HuH-7 (cell line): ENCODE results near the gene KCNH1.
"Not testable (repeated sequence)": the region's sequence is repeated elsewhere in the genome, so short reads cannot be mapped to it uniquely, and the experiment has no call there.

Source experiments
- DNase-seq: peaks from one replicate; pipeline ENCODE4 v3.0.0; 2011; ENCODE audit warnings: low spot score

The KCNH1 gene

DNA sequence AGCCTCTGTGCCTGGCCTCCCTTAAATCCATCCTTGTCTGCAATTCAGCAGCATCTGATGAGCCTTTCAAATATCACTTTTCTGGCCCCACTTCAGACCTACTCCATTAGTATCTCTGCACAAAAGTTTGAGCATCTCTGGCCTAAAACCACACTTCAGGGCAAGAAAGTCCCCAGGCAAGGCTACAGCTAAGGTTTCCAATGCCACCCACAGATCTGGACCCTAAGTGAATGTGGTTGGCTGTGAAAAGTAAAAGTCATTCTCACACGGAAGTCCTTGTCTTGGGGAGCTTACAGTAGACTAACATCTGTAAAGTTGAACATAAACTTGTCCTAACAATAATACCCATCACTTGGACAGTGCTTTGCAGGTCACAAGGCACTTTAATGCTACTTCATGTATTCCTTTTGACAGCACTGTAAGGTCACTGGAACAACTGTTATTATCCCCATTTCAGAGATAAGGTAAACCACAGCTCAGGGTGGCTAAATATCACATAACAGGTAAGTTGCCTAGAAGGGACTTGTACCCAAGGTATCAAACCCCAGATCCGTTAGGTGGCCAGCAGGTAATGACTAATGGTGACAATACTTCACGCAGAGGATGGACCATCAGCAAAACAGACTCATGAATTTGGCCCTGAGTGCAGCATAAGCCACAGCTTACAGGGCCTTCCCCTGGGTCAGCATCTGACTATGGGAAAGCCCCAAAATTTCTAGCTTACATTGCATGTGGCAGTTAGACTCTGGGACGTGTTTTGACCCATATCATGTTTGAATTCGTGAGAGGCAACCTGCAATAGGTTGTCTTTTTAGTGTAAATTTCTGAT, 449.3 kb downstream of the KCNH1 start:
- DNase-seq, result no peak

DNA sequence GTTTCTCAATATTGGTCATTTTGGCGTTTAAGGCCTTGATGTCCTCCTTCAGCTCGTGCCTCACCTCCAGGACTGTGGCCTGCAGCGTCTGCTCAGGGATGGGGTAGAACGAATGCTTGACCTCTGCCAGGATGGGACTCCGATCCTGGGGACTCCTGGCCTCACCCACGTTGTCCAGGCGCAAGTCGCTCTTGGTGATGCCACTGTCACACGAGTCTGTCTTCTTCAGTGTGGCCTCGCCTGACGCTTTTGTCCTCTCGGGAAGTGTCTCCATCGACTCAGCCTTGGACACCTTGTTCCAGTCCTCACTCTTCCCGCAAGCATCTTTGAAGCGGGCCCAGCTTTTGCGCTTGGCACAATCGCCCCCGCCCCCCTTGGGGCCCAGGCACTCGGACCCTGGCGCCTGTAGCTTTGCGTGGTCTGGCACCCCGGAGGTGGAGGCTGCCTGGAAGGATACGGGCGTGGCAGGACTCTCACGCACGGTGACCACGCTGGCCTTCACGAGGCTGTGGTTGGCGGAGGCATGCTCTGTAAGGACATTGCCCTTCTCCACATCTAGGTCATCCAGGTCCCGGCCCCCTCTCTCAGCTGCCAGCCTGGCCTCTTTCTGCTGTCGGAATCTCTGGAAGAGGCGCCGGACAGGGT, 450.4 kb downstream of the KCNH1 start:
- no peak for DNase-seq

DNA sequence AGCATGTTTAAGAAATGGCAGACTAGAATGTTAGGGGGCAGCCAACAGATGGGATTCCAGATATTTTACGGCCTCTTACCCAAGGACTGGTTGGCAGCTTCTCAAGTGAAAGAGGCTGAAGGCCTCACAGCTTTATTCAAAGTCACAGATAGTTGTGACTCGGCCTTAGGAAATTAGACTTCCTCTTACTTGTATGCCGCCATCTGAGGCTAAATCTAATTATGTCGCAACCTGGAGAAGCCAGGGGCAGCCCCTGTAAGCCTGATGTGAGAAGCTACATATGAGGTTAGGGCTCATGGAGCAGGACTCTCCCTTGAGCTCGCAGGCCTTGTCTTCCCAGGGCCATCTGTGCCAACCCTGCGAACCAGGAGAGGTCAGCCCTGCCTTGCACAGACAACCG, 452.8 kb downstream of the KCNH1 start:
- no peak for DNase-seq

DNA sequence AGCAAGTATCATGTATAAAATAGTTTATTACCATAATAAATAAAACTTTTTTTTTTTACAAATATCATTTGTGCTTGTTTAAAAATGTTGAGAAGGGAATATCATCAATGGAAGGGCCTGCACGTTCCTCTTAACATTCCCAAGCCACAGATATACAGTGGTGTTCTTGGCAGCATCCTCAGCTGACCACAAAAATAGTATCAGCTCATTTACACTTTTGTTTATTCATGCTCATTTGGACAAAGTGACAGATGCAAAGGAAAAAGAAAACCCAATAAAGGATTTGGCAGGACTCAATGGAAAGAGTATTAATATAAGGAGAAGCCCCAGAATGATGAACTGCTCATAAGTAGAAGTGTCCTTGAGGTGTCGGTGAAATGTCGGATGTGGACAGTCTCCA, 455.6 kb downstream of the KCNH1 start:
- DNase-seq, result no peak

DNA sequence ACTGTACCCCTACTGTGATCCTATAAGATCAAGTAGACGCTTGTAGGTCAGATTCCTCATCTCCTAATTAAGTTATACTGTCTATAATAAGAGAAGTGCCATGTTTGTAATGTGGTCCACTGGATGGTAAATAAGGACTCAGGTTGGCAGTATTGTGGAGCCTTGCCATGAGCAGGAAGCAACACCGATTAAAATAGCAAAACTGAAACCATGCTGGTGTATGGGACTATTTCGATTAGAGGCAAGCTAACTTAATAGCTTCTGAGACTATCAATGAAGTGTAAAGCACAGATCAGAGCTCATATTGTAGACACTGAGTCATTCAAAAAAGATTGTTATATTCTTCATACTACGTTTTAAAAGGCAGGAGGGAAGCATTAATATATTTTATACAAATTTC, 456.4 kb downstream of the KCNH1 start:
- DNase-seq, result no peak

DNA sequence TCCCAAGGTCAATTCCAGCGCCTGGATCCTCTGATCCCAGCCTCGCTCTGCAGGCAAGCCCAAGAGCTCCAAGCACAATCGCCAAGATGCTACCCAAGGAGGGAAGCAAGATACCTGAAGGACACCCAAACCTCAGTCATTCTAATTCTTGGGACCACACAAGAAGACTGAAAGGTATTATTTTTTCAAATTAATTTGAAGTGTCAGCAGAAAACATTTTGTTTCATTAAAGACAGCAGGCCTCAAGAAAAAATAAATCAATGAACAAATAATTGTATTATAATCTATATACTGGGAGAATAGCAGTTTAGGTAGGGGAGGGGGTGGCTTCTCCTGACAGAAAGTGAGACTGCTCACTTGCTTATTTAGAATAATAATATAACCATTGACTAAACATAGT, 457.4 kb downstream of the KCNH1 start:
- no peak for DNase-seq

DNA sequence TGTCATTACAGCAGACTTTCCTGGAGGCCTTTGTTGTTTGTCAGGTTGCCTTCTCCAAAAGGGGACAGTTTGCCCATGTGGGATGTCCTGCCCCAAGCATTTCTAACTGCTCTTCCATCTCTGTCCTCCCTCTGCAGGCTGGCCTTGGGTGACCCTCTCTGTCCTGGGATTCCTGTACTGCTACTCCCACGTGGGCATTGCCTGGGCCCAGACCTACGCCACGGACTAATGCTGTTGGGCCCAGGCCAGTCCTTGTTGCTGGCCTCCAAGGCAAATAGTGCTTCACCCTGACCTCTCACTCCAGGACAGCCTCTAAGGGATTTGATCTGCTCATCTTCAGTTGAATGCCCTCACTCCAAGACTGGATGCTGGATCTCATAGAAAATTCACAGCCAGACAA, 459.8 kb downstream of the KCNH1 start:
- no peak for DNase-seq

DNA sequence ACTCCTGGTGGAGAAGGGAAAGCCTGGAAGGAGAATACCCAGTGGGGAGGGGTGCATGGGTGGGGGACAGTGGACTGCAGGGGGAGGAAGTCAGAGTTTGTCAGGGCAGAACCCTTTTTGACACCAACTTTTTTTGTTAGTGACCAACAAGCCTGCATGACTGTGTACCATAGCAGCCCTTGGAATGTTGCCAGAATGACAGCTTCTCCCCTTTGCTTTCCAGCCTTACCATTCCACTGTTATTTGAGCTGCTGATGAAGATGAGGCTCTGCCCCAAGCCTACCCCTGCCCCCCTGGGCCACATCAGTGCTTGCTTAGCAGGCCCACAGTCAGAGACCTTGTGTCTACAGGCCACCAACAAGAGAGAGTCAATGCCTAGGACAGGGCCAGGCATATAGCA, 464.0 kb downstream of the KCNH1 start:
- DNase-seq, result no peak

DNA sequence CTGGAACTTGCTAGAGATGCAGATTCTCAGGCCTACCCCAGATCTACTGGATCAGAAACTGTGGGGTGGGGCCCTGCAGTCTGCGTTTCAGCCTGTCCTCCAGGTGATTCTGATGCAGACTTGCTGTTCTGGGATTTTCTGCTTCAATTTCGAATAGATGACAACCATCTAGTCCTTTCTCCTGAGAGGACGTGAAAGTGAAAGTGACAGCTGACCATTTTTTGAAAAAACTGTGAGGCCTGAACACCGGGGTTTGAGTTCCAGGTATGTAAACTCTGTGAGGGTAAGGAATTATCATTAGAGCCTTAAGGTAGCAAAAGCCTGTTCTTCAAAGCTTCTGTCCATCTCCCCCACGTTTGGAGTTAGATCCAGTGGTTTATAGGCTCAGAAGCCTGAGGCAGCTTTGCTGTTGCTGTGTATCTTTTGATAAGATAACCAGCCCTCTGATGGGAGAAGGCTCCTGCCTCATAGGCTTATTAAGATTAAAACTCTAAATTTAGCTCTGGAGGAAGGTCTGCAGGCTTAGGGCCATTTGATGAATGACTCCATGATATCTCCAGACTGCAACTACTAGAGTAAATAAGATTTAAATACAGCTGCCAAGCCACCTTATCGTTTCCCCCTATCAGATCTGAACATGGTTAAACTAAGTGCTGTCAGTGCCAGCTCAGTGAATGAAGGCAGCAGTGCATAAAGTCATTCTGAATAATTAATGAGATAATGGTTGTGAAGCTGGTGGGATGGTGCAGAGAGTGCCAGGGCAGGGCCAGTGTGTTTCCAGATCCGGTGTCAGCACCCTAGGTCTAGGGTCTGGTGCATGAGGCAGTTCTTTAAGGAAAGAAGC, 470.0 kb downstream of the KCNH1 start:
- no peak for DNase-seq

DNA sequence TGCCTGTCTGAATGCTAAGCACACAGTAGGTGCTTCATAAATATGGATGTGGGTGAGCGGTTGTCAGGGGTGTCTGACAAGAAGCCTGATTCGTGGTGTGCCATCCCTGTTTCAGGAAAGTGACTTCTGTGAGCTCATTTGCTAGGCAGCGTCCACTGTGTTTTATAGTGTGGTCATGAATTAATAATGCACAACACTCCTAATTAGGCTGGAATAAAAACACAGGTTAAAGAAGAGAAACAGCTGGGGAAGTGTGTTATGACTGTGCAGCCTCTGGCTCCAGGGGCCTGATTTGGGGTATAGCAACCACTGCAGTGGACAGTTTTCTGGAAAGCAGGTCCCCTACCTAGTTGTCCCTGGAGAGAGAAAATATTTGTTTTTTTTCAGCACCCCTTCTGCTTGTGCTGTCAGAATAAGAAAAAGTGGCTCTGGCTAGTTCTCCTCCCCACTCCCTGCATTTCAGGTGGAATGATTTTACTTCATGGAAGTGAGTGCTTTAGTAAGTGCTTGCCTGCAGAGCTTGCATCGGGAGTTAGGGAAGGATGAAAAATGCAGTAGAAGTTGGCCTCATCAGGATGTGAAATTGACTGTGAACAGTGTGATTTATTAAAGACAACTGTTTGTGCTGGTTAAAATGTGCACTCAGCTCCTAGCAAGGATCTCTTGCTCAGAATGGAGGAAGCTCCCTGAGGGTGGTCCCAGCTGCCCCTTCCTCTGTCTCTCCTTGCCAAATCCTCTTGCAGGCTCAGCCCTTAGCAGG, 471.5 kb downstream of the KCNH1 start:
- no peak for DNase-seq

DNA sequence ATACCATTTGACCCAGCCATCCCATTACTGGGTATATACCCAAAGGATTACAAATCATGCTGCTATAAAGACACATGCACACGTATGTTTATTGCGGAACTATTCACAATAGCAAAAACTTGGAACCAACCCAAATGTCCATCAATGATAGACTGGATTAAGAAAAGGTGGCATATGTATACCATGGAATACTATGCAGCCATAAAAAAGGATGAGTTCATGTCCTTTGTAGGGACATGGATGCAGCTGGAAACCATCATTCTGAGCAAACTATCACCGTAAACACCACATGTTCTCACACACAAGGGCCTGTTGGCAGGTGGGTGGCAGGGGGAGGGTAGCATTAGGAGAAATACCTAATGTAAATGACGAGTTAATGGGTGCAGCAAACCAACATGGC, 472.4 kb downstream of the KCNH1 start:
- DNase-seq, result not testable (repeated sequence)

DNA sequence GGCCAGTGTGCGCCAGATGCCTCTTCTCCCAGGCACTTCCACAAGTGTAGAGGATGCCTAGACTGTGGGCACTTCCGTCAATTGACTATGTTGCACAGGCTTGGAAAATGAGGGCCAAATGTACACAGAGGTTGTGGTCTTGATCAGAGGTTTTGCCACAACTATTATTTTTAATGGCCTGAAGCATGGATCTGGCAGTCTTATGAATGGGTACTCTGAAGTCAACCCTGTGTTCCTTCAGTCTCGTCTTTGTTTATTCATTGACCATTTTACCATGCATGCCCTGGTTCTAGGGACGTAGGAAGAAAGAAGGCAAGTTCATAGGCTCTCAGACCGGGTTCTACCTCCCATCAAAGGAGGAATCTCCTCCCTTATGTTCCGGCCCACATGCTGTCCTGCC, 476.1 kb downstream of the KCNH1 start:
- no peak for DNase-seq

DNA sequence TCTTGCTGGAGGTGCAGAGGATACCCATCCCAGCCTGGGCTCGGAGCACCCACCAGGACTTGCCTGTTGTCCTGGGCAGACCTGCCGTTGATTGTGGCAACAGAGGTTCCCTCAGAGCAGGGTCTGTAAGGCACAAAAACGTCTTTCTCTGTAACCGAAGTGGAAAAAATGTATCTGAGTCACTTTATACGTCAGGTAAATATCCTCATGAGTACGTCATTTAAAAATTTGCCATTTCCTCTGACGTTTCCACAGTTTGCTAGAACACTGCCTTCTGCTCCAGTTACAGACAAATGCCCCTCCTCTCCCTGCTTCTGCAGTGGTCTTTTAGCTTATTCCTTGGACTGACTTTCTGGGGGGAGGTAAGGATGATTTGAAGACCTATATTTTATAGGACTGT, 478.4 kb downstream of the KCNH1 start:
- DNase-seq, result no peak

DNA sequence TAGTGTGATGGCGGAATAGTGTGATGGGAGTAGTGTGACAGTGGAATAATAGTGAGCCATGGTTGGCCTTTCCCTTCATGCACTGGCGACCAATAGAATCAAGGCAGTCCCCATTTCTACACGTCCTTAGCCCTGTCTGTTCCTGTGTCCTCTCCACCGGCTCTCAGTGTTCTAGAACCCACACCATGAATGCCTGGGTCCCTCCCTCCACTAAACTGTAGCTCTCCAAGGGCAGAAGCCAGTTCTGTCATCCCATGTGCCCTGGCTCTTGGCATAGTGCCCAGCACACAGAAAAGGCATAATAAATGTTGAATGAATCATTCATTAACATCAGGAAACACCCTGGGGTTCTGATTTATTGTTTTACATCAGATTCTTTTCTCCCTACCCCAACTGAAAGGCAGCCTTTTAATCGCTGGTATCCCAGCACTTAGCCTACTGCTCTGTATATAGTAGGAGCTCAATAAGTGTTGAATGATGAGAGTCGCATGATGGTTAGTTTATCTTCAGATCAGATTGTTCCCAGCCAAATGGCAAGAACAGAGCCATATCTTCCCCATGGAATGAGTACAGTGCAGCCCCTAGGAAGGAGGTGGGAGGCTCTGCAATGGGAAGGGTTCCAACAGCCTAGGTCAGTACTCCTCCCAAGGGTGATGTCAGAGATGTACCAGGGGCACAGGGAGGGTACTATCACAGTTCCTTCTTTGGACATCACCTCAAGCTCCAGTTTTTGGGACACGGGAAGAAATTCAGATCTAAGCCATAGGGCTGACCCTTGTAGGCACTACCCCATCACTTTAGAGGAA, 479.6 kb downstream of the KCNH1 start:
- no peak for DNase-seq

DNA sequence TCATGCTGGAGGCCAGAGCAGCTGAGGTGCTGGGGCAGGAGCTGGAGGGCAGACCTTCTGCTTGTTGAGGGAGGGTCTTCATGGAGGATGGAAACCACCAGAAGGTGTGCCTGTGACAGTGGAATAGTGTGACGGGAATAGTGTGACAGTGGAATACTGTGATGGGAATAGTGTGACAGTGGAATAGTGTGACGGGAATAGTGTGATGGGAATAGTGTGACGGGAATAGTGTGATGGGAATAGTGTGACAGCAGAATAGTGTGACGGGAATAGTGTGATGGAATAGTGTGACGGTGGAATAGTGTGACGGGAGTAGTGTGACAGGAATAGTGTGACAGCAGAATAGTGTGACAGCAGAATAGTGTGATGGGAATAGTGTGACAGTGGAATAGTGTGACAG, 480.2 kb downstream of the KCNH1 start:
- DNase-seq, result no peak

DNA sequence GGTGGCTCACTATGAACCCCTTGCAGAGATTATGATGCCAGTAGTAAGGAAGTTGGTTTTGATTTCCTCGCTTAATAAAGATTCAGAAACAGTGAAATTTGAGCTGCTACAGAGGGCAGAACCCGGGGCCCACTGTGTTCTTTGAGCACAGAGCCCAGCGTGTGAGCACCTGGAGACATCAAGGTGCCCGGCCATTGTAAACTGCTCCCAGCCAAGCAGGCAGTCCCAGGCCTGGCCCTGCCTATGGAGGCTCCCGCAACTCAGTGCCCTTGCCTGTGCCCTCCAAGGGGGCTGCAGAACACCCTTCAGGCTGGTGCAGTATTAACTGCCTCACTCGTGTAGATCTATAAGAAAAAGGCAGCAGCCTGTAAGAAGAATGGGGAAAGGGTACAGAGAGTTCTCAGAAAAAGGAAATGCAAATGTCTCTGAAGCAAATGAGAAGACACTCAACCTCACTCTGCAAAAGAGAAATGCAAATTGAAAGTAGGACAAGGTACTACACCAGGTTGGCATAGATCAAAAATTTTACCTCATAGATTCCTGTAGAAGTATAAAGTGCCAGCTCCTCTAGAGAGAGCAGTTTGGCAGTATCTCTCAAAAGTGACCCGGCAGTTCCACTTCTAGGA, 481.5 kb downstream of the KCNH1 start:
- no peak for DNase-seq

DNA sequence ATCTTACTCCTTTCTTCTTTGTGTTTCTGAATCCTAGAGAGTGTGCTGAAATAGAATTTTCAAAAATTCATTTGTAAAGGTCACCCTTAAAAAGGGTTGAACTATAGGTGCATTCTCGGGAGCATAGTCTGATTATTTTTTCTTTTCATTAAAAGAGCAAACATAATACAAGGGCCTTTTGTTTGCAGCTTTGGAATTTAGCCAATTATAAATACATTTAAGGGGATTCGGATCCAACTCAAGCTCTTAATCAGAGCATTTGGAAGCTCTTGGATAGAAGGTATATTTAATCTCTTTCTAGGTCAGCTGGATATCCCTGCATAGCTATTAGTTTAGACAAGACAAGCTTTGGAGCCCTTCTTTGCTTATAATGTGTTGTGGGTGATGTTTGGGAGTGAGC, 483.5 kb downstream of the KCNH1 start:
- DNase-seq, result no peak

DNA sequence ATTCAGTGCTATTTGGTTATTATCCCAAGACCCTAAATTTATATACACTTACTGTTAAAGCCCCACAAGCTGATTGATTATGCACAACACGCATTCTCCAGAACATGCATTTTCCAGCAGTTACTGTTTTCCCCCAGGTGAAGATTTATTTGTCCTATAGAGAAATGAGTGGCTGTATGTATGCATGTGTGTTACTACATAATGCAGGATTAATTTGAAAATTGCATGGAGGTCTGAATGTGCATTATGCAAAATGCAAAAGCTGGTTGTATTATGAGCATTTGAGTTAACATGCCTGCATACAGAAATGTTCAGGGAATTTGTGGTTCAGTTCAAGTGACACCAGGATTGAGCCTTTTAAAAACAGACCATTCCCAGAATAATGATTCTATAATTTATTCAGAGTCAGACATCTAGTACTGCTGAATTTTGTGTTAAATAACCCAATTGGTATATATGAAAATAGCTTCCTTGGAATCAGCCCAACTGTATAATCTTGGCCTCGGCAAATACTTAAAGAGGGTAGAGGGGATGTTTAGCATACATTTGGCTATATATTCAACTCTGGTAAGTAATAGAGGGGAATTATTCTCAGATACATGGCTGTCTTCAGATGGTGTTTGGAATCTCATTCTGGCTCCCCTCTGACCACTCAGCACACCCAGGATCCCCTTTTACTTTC, 485.2 kb downstream of the KCNH1 start:
- no peak for DNase-seq

DNA sequence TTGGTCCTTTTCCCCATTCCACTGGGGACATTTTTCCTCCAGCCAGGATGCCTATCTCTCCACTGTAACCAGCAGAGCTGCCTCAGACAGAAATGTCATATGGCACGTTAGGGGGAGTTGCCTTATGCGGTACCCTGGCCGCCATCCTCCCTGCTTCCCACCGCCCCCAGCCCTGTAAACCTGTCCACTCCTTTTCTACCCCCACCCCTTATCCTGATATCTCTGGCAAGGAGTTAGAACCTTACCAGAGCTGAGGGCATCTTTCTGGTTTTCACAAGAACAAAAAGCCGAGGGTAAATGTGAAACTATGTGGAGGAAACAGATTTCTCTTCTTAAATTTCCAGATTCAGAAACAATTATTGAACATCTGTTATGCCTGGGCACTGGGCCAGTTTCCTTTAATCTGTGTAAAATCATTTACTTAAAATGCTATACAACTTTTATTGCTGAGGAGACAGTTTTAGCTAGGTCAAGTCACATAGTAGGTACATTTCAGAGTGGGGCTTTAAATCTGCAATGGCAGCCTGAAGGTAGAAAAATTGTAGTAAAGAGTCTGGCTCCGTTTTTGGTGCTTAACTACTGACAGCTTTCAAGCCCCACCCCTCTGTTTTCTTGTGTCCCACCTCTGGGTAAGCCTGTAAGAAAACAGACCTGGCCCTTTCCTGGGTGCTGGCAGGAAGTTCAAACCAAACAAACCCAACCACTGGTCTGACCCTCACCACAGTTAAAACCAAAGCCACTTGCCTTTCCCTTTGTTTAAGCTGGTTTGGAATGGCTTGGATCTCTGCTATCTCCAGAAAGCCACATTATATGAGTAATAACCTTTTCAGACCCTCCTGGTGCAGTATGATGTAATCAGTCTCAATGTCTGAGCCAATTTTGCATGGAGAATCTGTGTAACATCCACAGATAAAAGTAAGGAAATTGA, 486.3 kb downstream of the KCNH1 start:
- DNase-seq, result no peak
